GM23248 (cell line): Measurements from ENCODE around the gene NF1. TPM values are rescaled to one million over a fixed set of nuclear protein-coding genes. Genes with fewer than 3 reads are reported as not detected.

Source experiments
- DNase-seq: peaks from one replicate; pipeline ENCODE4 v3.0.0-alpha.2; 2015
- H2AFZ ChIP-seq: fragments of 200-600 bp; sonication (generic); 2 replicates; pipeline ENCODE4 v1.6.1; 2016; ENCODE audit warnings: antibody characterized with exemption
- H3F3A ChIP-seq: fragments of 200-600 bp; sonication (generic); 2 replicates; pipeline ENCODE4 v1.6.1; 2016; ENCODE audit warnings: mild to moderate bottlenecking, antibody characterized with exemption, mixed run types; ENCODE audit not compliant: insufficient read depth
- H3K27ac ChIP-seq: fragments of 200-600 bp; sonication (generic); 2 replicates; pipeline ENCODE4 v1.5.1; 2016; ENCODE audit warnings: mild to moderate bottlenecking
- H3K27me3 ChIP-seq: fragments of 200-600 bp; sonication (generic); replicated peaks from 2 replicates; pipeline ENCODE4 v1.6.1; 2016; ENCODE audit warnings: mild to moderate bottlenecking; ENCODE audit not compliant: insufficient read depth
- H3K36me3 ChIP-seq: fragments of 200-600 bp; sonication (generic); 2 replicates; pipeline ENCODE4 v1.6.1; 2016; ENCODE audit warnings: low read depth, mild to moderate bottlenecking
- H3K4me1 ChIP-seq: fragments of 200-600 bp; sonication (generic); 2 replicates; pipeline ENCODE4 v1.6.1; 2016; ENCODE audit warnings: mild to moderate bottlenecking; ENCODE audit not compliant: insufficient read depth
- H3K4me2 ChIP-seq: fragments of 200-600 bp; sonication (generic); one replicate; pipeline ENCODE4 v1.6.1; 2016; ENCODE audit warnings: mild to moderate bottlenecking; ENCODE audit not compliant: unreplicated experiment
- H3K4me3 ChIP-seq: fragments of 200-600 bp; sonication (generic); 2 replicates; pipeline ENCODE4 v1.5.1; 2016; ENCODE audit warnings: mild to moderate bottlenecking
- H3K79me2 ChIP-seq: fragments of 200-600 bp; sonication (generic); 2 replicates; pipeline ENCODE4 v1.6.1; 2016; ENCODE audit warnings: mild to moderate bottlenecking; ENCODE audit not compliant: insufficient read depth
- H3K9ac ChIP-seq: fragments of 200-600 bp; sonication (generic); 2 replicates; pipeline ENCODE4 v1.6.1; 2016; ENCODE audit warnings: mild to moderate bottlenecking
- H3K9me2 ChIP-seq: fragments of 200-600 bp; sonication (generic); 2 replicates; pipeline ENCODE4 v1.6.1; 2016; ENCODE audit warnings: mixed run types, mild to moderate bottlenecking, moderate library complexity; ENCODE audit not compliant: insufficient read depth
- H3K9me3 ChIP-seq: fragments of 200-600 bp; sonication (generic); one replicate; pipeline ENCODE4 v1.6.1; 2017; ENCODE audit warnings: low read depth
- H4K20me1 ChIP-seq: fragments of 200-600 bp; sonication (generic); 2 replicates; pipeline ENCODE4 v1.6.0; 2016; ENCODE audit not compliant: insufficient read depth
- EZH2 ChIP-seq: fragments of 200-600 bp; sonication (generic); IDR thresholded peaks from 2 replicates; pipeline ENCODE4 v1.6.1; 2018; ENCODE audit warnings: antibody characterized with exemption, mild to moderate bottlenecking; ENCODE audit not compliant: insufficient read depth, poor library complexity, severe bottlenecking
- EZH2phosphoT487 ChIP-seq: fragments of 200-600 bp; sonication (generic); IDR thresholded peaks from 2 replicates; pipeline ENCODE4 v1.6.1; 2018; ENCODE audit warnings: antibody characterized with exemption, moderate library complexity, mild to moderate bottlenecking, low read depth; ENCODE audit not compliant: insufficient read depth
- WGBS, 2 experiments: methylation state at CpG; one replicate each; pipeline ENCODE4 v1.1.6; 2015 to 2017; ENCODE audit warnings: low lambda C conversion rate in 2 of 2, low coverage in 1 of 2; ENCODE audit errors: missing lambda C conversion rate in 2 of 2; 5-methylcytosine and 5-hydroxymethylcytosine counted together
- in situ Hi-C: fragments of 300-500 bp; cut with MboI; formaldehyde crosslinking; loops from 2 replicates; pipeline ENCODE4 v1.15.0; 2020
- polyA plus RNA-seq: library from polyadenylated mRNA; unstranded; fragments of >200 nt; fragmentation: Nextera tagmentation; extraction: Ambion mirVana; gene quantifications from 2 replicates; pipeline ENCODE4 v1.2.1, GENCODE V29; 2016
- total RNA-seq: library from RNA; depleted of rRNA; stranded (reverse); fragments of >200 nt; shearing (Covaris generic); gene quantifications from 2 replicates; pipeline ENCODE4 v1.2.3, GENCODE V29; 2014

NF1 gene
- total and polyA plus RNA-seq, 2 experiments from 2014 or later, result 6.1 to 24.4 TPM

- Histone ChIP-seq H3K9me2 (no peaks in the 10 kb centered on the region), H3K36me3 (no peaks in the 10 kb centered on the region), H3K27ac (no peak within 1 kb of the TSS), H3K4me2 (no peak within 1 kb of the TSS), H3K9ac (no peak within 1 kb of the TSS), H2AFZ (no peak within 1 kb of the TSS), H3K79me2 (no peaks in the 10 kb centered on the region), H3K4me1 (no peaks in the 10 kb centered on the region), H3K9me3 (no peaks in the 10 kb centered on the region), H3K27me3 (peaks cover 27% of the 10 kb centered on the region), H3F3A (peaks cover 4% of the 10 kb centered on the region; the same call in 1 of the 2 replicates), H4K20me1 (no peaks in the 10 kb centered on the region), H3K4me3 (peak within 1 kb of the TSS; percentile 41; the same call in 1 of the 2 replicates)
- WGBS, 2 experiments, result 0 to 1% methylated on average over 16 to 48 of the region's 69 CpGs
- in situ Hi-C loops, result no loop called here
- peak; percentile 34 for DNase-seq
- no peak for TF ChIP-seq EZH2phosphoT487
- no peak for TF ChIP-seq EZH2
These were observed 296.7 kb downstream of the NF1 start, which contains the start of gene RAB11FIP4 for GRCh38 chr17:31391496-31391949. Gene RAB11FIP4, plus strand, starts transcription at chr17:31391675. Its CDS starts 178 bp downstream, at chr17:31391853.

- Histone ChIP-seq H3K4me2 (no peak overlapping the region), H3K9ac (no peak overlapping the region), H3K27ac (no peak overlapping the region), H3K9me3 (no peaks in the 10 kb centered on the region), H2AFZ (no peak overlapping the region), H3K4me1 (no peaks in the 10 kb centered on the region), H3K9me2 (no peaks in the 10 kb centered on the region), H3K79me2 (no peaks in the 10 kb centered on the region), H3F3A (no peaks in the 10 kb centered on the region), H3K36me3 (no peaks in the 10 kb centered on the region), H3K27me3 (peaks cover 27% of the 10 kb centered on the region), H3K4me3 (no peak overlapping the region), H4K20me1 (no peaks in the 10 kb centered on the region)
- WGBS, 2 experiments, result 28 to 40% methylated on average over 28 to 52 of the region's 52 CpGs
- DNase-seq, result no peak
- in situ Hi-C loops, result no loop called here
- no peak for TF ChIP-seq EZH2
These were observed 297.5 kb downstream of the NF1 start for GRCh38 chr17:31392002-31392855.

- no peaks in the 10 kb centered on the region for H4K20me1 ChIP-seq
- H3K4me1 ChIP-seq, result no peaks in the 10 kb centered on the region
- no peak overlapping the region for H3K27ac ChIP-seq
- in situ Hi-C loops, result no loop called here
- TF ChIP-seq EZH2, result no peak
- no peak for TF ChIP-seq EZH2phosphoT487
- H3K27me3 ChIP-seq, result peaks cover 27% of the 10 kb centered on the region
- no peak overlapping the region for H3K9ac ChIP-seq
- no peak overlapping the region for H2AFZ ChIP-seq
- no peaks in the 10 kb centered on the region for H3F3A ChIP-seq
- no peaks in the 10 kb centered on the region for H3K9me3 ChIP-seq
- H3K4me2 ChIP-seq, result no peak overlapping the region
- no peak for DNase-seq
- H3K36me3 ChIP-seq, result no peaks in the 10 kb centered on the region
- 77 to 78% methylated on average over 16 to 17 of the region's 17 CpGs for WGBS, 2 experiments
- no peaks in the 10 kb centered on the region for H3K79me2 ChIP-seq
- H3K9me2 ChIP-seq, result no peaks in the 10 kb centered on the region
- no peak overlapping the region for H3K4me3 ChIP-seq
These were observed 298.3 kb downstream of the NF1 start for GRCh38 chr17:31392856-31393748.

GRCh38 chr17:31393749-31394146 lies 299.0 kb downstream of the NF1 start:
- in situ Hi-C loops, result no loop called here

More at GRCh38 chr17:31393749-31394146, 299.0 kb downstream of the NF1 start:
- Histone ChIP-seq H3K27me3 (peaks cover 27% of the 10 kb centered on the region), H4K20me1 (no peaks in the 10 kb centered on the region), H2AFZ (no peak overlapping the region), H3F3A (no peaks in the 10 kb centered on the region), H3K9me3 (no peaks in the 10 kb centered on the region), H3K36me3 (no peaks in the 10 kb centered on the region), H3K4me1 (no peaks in the 10 kb centered on the region), H3K27ac (no peak overlapping the region), H3K9me2 (no peaks in the 10 kb centered on the region), H3K79me2 (no peaks in the 10 kb centered on the region), H3K4me2 (no peak overlapping the region), H3K9ac (no peak overlapping the region), H3K4me3 (no peak overlapping the region)
- no peak for TF ChIP-seq EZH2
- no peak for TF ChIP-seq EZH2phosphoT487
- 80 to 83% methylated on average over 7 of the region's 7 CpGs for WGBS, 2 experiments
- DNase-seq, result no peak
